Liver (tissue), 9 donors: ENCODE results near the gene RRP15. TPM values are rescaled to one million over a fixed set of nuclear protein-coding genes. Genes with fewer than 3 reads are reported as not detected.

ENCODE experiments used
- DNase-seq: peaks from one replicate; pipeline ENCODE4 v3.0.0-alpha.2; 2017; ENCODE audit warnings: low spot score
- H3K27ac ChIP-seq, 2 donors: one replicate each; pipeline ENCODE4 v1.7.0; 2013; ENCODE audit warnings: inconsistent platforms in 2 of 2, low read length in 2 of 2, control low read depth in 1 of 2, low read depth in 1 of 2, mild to moderate bottlenecking in 1 of 2
- H3K27me3 ChIP-seq, 4 donors: one replicate each; pipeline versions ENCODE4 v1.6.1 to v1.7.0; 2013; ENCODE audit warnings: low read length in 3 of 4, inconsistent platforms in 1 of 4, mild to moderate bottlenecking in 1 of 4, moderate library complexity in 1 of 4; ENCODE audit not compliant: control insufficient read depth in 4 of 4, insufficient read depth in 4 of 4
- H3K36me3 ChIP-seq, 4 donors: one replicate each; pipeline versions ENCODE4 v1.6.1 to v1.7.0; 2013; ENCODE audit warnings: low read length in 3 of 4, mild to moderate bottlenecking in 3 of 4, low read depth in 1 of 4, moderate library complexity in 1 of 4; ENCODE audit not compliant: control insufficient read depth in 4 of 4, insufficient read depth in 3 of 4
- H3K4me1 ChIP-seq, 4 donors: one replicate each; pipeline versions ENCODE4 v1.6.1 to v1.7.0; 2013; ENCODE audit warnings: low read length in 3 of 4, mild to moderate bottlenecking in 3 of 4, moderate library complexity in 1 of 4; ENCODE audit not compliant: control insufficient read depth in 4 of 4, insufficient read depth in 4 of 4
- H3K4me3 ChIP-seq, 3 donors: one replicate each; pipeline versions ENCODE4 v1.6.1 to v1.7.0; 2013; ENCODE audit warnings: low read length in 3 of 3, control low read depth in 1 of 3, low read depth in 1 of 3, mild to moderate bottlenecking in 1 of 3
- H3K9ac ChIP-seq, 2 donors: one replicate each; pipeline ENCODE4 v1.7.0; 2013; ENCODE audit warnings: low read length in 2 of 2, mild to moderate bottlenecking in 2 of 2, moderate library complexity in 2 of 2, control low read depth in 1 of 2, low read depth in 1 of 2
- H3K9me3 ChIP-seq, 4 donors: one replicate each; pipeline versions ENCODE4 v1.6.1 to v1.7.0; 2013; ENCODE audit warnings: low read length in 3 of 4; ENCODE audit not compliant: control insufficient read depth in 4 of 4
- CTCF ChIP-seq: fragments of 150-350 bp; IDR thresholded peaks from 2 replicates; pipeline ENCODE4 v1.5.1; 2017; ENCODE audit warnings: improper control_type of control experiment, low read depth, low read length; ENCODE audit not compliant: missing input control
- FOXA1 ChIP-seq: IDR thresholded peaks from 2 replicates; pipeline ENCODE4 v1.6.1; 2016; ENCODE audit warnings: antibody characterized with exemption
- FOXA2 ChIP-seq: IDR thresholded peaks from 2 replicates; pipeline ENCODE4 v1.6.1; 2016; ENCODE audit warnings: antibody characterized with exemption
- GABPA ChIP-seq, 2 donors: IDR thresholded peaks in 1 of 2; conservative IDR thresholded peaks in 1 of 2; 2 replicates each; pipeline ENCODE4 v1.6.1; 2016; ENCODE audit warnings: antibody characterized with exemption in 2 of 2, mild to moderate bottlenecking in 1 of 2, moderate library complexity in 1 of 2
- HNF4A ChIP-seq, 2 donors: conservative IDR thresholded peaks; 2 replicates each; pipeline ENCODE4 v1.6.1; 2016; ENCODE audit warnings: antibody characterized with exemption in 2 of 2, mild to moderate bottlenecking in 2 of 2
- HNF4G ChIP-seq: IDR thresholded peaks from 2 replicates; pipeline ENCODE4 v1.6.1; 2016; ENCODE audit warnings: antibody characterized with exemption
- NR2F2 ChIP-seq: IDR thresholded peaks from 2 replicates; pipeline ENCODE4 v1.6.1; 2016; ENCODE audit warnings: antibody characterized with exemption
- RAD21 ChIP-seq, 2 donors: IDR thresholded peaks; 2 replicates each; pipeline ENCODE4 v1.6.1; 2016; ENCODE audit warnings: antibody characterized with exemption in 2 of 2, mild to moderate bottlenecking in 2 of 2
- REST ChIP-seq: IDR thresholded peaks from 2 replicates; pipeline ENCODE4 v1.6.1; 2016; ENCODE audit warnings: antibody characterized with exemption, mild to moderate bottlenecking
- RXRA ChIP-seq, 2 donors: IDR thresholded peaks; 2 replicates each; pipeline ENCODE4 v1.6.1; 2017 to 2018; ENCODE audit warnings: antibody characterized with exemption in 2 of 2, mild to moderate bottlenecking in 1 of 2
- YY1 ChIP-seq: IDR thresholded peaks from 2 replicates; pipeline ENCODE4 v1.6.1; 2016; ENCODE audit warnings: antibody characterized with exemption, mild to moderate bottlenecking
- ZBTB33 ChIP-seq: IDR thresholded peaks from 2 replicates; pipeline ENCODE4 v1.6.1; 2016; ENCODE audit warnings: antibody characterized with exemption
- WGBS: extraction: QIAGEN DNeasy Blood & Tissue Kit; methylation state at CpG from one replicate; pipeline ENCODE4 v1.1.7; 2013; 5-methylcytosine and 5-hydroxymethylcytosine counted together
- polyA plus RNA-seq, 2 donors: library from polyadenylated mRNA; stranded (reverse) in 1 of 2; unstranded in 1 of 2; fragments of 200-250 nt in 1 of 2; fragments of >200 nt in 1 of 2; fragmentation: Nextera tagmentation in 1 of 2; extraction: Ambion mirVana in 1 of 2; gene quantifications; one replicate each; pipeline versions ENCODE4 v1.2.1 to v1.2.3, GENCODE V29; 2013 to 2015
- total RNA-seq, 2 donors: library from RNA; depleted of rRNA; stranded (reverse); fragments of >200 nt; gene quantifications; one replicate each; pipeline ENCODE4 v1.2.3, GENCODE V29; 2014
- donor health status: healthy.
- donor health status: healthy.
- donor health status: healthy.
- donor health status: healthy.
- donor health status: healthy.

The RRP15 gene
- total and polyA plus RNA-seq, 4 donors = 2.4 to 9.2 (median 5.2) TPM

GRCh38 chr1:218314316-218314715 is 29.2 kb downstream of the RRP15 start:
- no peak for TF ChIP-seq NR2F2
- TF ChIP-seq RXRA (IDR thresholded peaks at IDR 0.05) = no peak
- Histone ChIP-seq H3K27ac (no peak overlapping the region), H3K9ac (no peak overlapping the region), H3K9me3 (no peaks in the 10 kb centered on the region), H3K4me3 (no peak overlapping the region), H3K36me3 (no peaks in the 10 kb centered on the region), H3K27me3 (no peaks in the 10 kb centered on the region), H3K4me1 (no peaks in the 10 kb centered on the region)
- WGBS = 97% methylated on average over 3 of the region's 3 CpGs
- no peak for DNase-seq

- 95% methylated on average over 4 of the region's 4 CpGs for WGBS
Measured at GRCh38 chr1:218315638-218316037, 30.5 kb downstream of the RRP15 start.

More at GRCh38 chr1:218315638-218316037, 30.5 kb downstream of the RRP15 start:
- Histone ChIP-seq H3K4me1 (no peaks in the 10 kb centered on the region), H3K27ac (no peak overlapping the region), H3K9ac (no peak overlapping the region), H3K4me3 (no peak overlapping the region), H3K27me3 (no peaks in the 10 kb centered on the region), H3K36me3 (no peaks in the 10 kb centered on the region), H3K9me3 (no peaks in the 10 kb centered on the region)
- DNase-seq = no peak
- TF ChIP-seq RXRA (IDR thresholded peaks at IDR 0.05) (no peak), GABPA (IDR thresholded peaks at IDR 0.05 in 1 of 2, conservative IDR thresholded peaks at IDR 0.05 in 1 of 2) (no peak), HNF4A (conservative IDR thresholded peaks at IDR 0.05) (no peak), FOXA2 (no peak), REST (no peak), FOXA1 (no peak), ZBTB33 (no peak), CTCF (no peak), RAD21 (IDR thresholded peaks at IDR 0.05) (no peak), YY1 (no peak), HNF4G (no peak)
